Prostate gland (tissue), 2 donors: ENCODE measurements around the gene ACE2.
A peak's percentile ranks its signal among the peaks of the same experiment; 100 is the strongest.

Source experiments
- POLR2A ChIP-seq: fragments of 450-650 bp; IDR thresholded peaks from one replicate; pipeline ENCODE4 v1.6.1; 2016; ENCODE audit warnings: antibody characterized with exemption, mild to moderate bottlenecking
- POLR2AphosphoS5 ChIP-seq: sonication (generic); formaldehyde crosslinking; IDR thresholded peaks from one replicate; pipeline ENCODE4 v1.6.1; 2017; ENCODE audit warnings: antibody characterized with exemption
- TF ChIP-seq, protein P1 (sequence below), 4 experiments: fragments of 200-600 bp in 2 of 4; fragments of 450-650 bp in 2 of 4; sonication (generic) in 2 of 4; IDR thresholded peaks; 1 replicate in 3 of 4; 2 replicates in 1 of 4; pipeline ENCODE4 v1.5.1; 2016 to 2019; ENCODE audit warnings: antibody characterized with exemption in 4 of 4, mild to moderate bottlenecking in 2 of 4, moderate library complexity in 2 of 4

- TF ChIP-seq, protein P1, sequence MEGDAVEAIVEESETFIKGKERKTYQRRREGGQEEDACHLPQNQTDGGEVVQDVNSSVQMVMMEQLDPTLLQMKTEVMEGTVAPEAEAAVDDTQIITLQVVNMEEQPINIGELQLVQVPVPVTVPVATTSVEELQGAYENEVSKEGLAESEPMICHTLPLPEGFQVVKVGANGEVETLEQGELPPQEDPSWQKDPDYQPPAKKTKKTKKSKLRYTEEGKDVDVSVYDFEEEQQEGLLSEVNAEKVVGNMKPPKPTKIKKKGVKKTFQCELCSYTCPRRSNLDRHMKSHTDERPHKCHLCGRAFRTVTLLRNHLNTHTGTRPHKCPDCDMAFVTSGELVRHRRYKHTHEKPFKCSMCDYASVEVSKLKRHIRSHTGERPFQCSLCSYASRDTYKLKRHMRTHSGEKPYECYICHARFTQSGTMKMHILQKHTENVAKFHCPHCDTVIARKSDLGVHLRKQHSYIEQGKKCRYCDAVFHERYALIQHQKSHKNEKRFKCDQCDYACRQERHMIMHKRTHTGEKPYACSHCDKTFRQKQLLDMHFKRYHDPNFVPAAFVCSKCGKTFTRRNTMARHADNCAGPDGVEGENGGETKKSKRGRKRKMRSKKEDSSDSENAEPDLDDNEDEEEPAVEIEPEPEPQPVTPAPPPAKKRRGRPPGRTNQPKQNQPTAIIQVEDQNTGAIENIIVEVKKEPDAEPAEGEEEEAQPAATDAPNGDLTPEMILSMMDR (IDR thresholded peaks at IDR 0.05): no peak
- TF ChIP-seq POLR2A: no peak
- peak; percentile 45 for TF ChIP-seq POLR2AphosphoS5
Observed at GRCh38 chrX:15619053-15619755, 18.4 kb upstream of the ACE2 start.
